ENCODE measurements around the gene IL9. TPM values are rescaled to one million over a fixed set of nuclear protein-coding genes. Genes with fewer than 3 reads are reported as not detected.

The IL9 gene
- total RNA-seq, result not detected in 2 replicates

GRCh38 chr5:135895474-135896006 lies at the start of gene IL9:
Gene IL9, minus strand, starts transcription at chr5:135895841. Its CDS starts 25 bp downstream, at chr5:135895816.
- no peak within 1 kb of the TSS for H3K4me3 ChIP-seq (ENCODE audit: low read depth, low read length)
- TF ChIP-seq CTCF (IDR thresholded peaks at IDR 0.05; ENCODE audit: insufficient read depth, low read depth, low read length), result no peak
- DNase-seq (ENCODE audit: low read depth), result no peak

- DNase-seq (ENCODE audit: low read depth), result peak; percentile 92
- peak; percentile 76 for TF ChIP-seq CTCF (IDR thresholded peaks at IDR 0.05; ENCODE audit: insufficient read depth, low read depth, low read length)
- H3K4me3 ChIP-seq (ENCODE audit: low read depth, low read length), result no peak overlapping the region
Measured at GRCh38 chr5:135944967-135945560, 49.4 kb upstream of the IL9 start.

GRCh38 chr5:135944564-135944963 lies 48.9 kb upstream of the IL9 start:
- H3K4me3 ChIP-seq (ENCODE audit: low read depth, low read length), result no peak overlapping the region
- TF ChIP-seq CTCF (IDR thresholded peaks at IDR 0.05; ENCODE audit: insufficient read depth, low read depth, low read length), result no peak
- no peak for DNase-seq (ENCODE audit: low read depth)

GRCh38 chr5:135942202-135942771 lies 46.6 kb upstream of the IL9 start:
- no peak for DNase-seq (ENCODE audit: low read depth)
- TF ChIP-seq CTCF (IDR thresholded peaks at IDR 0.05; ENCODE audit: insufficient read depth, low read depth, low read length), result no peak

GRCh38 chr5:135941711-135942110 lies 46.1 kb upstream of the IL9 start:
- no peak for DNase-seq (ENCODE audit: low read depth)
- no peak for TF ChIP-seq CTCF (IDR thresholded peaks at IDR 0.05; ENCODE audit: insufficient read depth, low read depth, low read length)
- H3K4me3 ChIP-seq (ENCODE audit: low read depth, low read length), result no peak overlapping the region

More at GRCh38 chr5:135942202-135942771, 46.6 kb upstream of the IL9 start:
- H3K4me3 ChIP-seq (ENCODE audit: low read depth, low read length), result no peak overlapping the region

GRCh38 chr5:135937245-135937911 lies 41.7 kb upstream of the IL9 start:
- H3K4me3 ChIP-seq (ENCODE audit: low read depth, low read length), result no peak overlapping the region
- DNase-seq (ENCODE audit: low read depth), result no peak
- no peak for TF ChIP-seq CTCF (IDR thresholded peaks at IDR 0.05; ENCODE audit: insufficient read depth, low read depth, low read length)
